Liver (tissue), 9 donors: ENCODE results near the gene PHC2. TPM values are rescaled to one million over a fixed set of nuclear protein-coding genes. Genes with fewer than 3 reads are reported as not detected.

ENCODE experiments used
- DNase-seq: peaks from one replicate; pipeline ENCODE4 v3.0.0-alpha.2; 2017; ENCODE audit warnings: low spot score
- H3K27ac ChIP-seq, 2 donors: one replicate each; pipeline ENCODE4 v1.7.0; 2013; ENCODE audit warnings: inconsistent platforms in 2 of 2, low read length in 2 of 2, control low read depth in 1 of 2, low read depth in 1 of 2, mild to moderate bottlenecking in 1 of 2
- H3K27me3 ChIP-seq, 4 donors: one replicate each; pipeline versions ENCODE4 v1.6.1 to v1.7.0; 2013; ENCODE audit warnings: low read length in 3 of 4, inconsistent platforms in 1 of 4, mild to moderate bottlenecking in 1 of 4, moderate library complexity in 1 of 4; ENCODE audit not compliant: control insufficient read depth in 4 of 4, insufficient read depth in 4 of 4
- H3K36me3 ChIP-seq, 4 donors: one replicate each; pipeline versions ENCODE4 v1.6.1 to v1.7.0; 2013; ENCODE audit warnings: low read length in 3 of 4, mild to moderate bottlenecking in 3 of 4, low read depth in 1 of 4, moderate library complexity in 1 of 4; ENCODE audit not compliant: control insufficient read depth in 4 of 4, insufficient read depth in 3 of 4
- H3K4me1 ChIP-seq, 4 donors: one replicate each; pipeline versions ENCODE4 v1.6.1 to v1.7.0; 2013; ENCODE audit warnings: low read length in 3 of 4, mild to moderate bottlenecking in 3 of 4, moderate library complexity in 1 of 4; ENCODE audit not compliant: control insufficient read depth in 4 of 4, insufficient read depth in 4 of 4
- H3K4me3 ChIP-seq, 3 donors: one replicate each; pipeline versions ENCODE4 v1.6.1 to v1.7.0; 2013; ENCODE audit warnings: low read length in 3 of 3, control low read depth in 1 of 3, low read depth in 1 of 3, mild to moderate bottlenecking in 1 of 3
- H3K9ac ChIP-seq, 2 donors: one replicate each; pipeline ENCODE4 v1.7.0; 2013; ENCODE audit warnings: low read length in 2 of 2, mild to moderate bottlenecking in 2 of 2, moderate library complexity in 2 of 2, control low read depth in 1 of 2, low read depth in 1 of 2
- H3K9me3 ChIP-seq, 4 donors: one replicate each; pipeline versions ENCODE4 v1.6.1 to v1.7.0; 2013; ENCODE audit warnings: low read length in 3 of 4; ENCODE audit not compliant: control insufficient read depth in 4 of 4
- ATF3 ChIP-seq: IDR thresholded peaks from 2 replicates; pipeline ENCODE4 v1.6.1; 2016; ENCODE audit warnings: antibody characterized with exemption
- CTCF ChIP-seq: fragments of 150-350 bp; IDR thresholded peaks from 2 replicates; pipeline ENCODE4 v1.5.1; 2017; ENCODE audit warnings: improper control_type of control experiment, low read depth, low read length; ENCODE audit not compliant: missing input control
- FOXA1 ChIP-seq: IDR thresholded peaks from 2 replicates; pipeline ENCODE4 v1.6.1; 2016; ENCODE audit warnings: antibody characterized with exemption
- HNF4A ChIP-seq, 2 donors: conservative IDR thresholded peaks; 2 replicates each; pipeline ENCODE4 v1.6.1; 2016; ENCODE audit warnings: antibody characterized with exemption in 2 of 2, mild to moderate bottlenecking in 2 of 2
- JUND ChIP-seq, 2 donors: IDR thresholded peaks; 2 replicates each; pipeline ENCODE4 v1.6.1; 2016; ENCODE audit warnings: antibody characterized with exemption in 2 of 2
- MAX ChIP-seq: IDR thresholded peaks from 2 replicates; pipeline ENCODE4 v1.6.1; 2016; ENCODE audit warnings: antibody characterized with exemption
- NR2F2 ChIP-seq: IDR thresholded peaks from 2 replicates; pipeline ENCODE4 v1.6.1; 2016; ENCODE audit warnings: antibody characterized with exemption
- ZBTB33 ChIP-seq: IDR thresholded peaks from 2 replicates; pipeline ENCODE4 v1.6.1; 2016; ENCODE audit warnings: antibody characterized with exemption
- WGBS: extraction: QIAGEN DNeasy Blood & Tissue Kit; methylation state at CpG from one replicate; pipeline ENCODE4 v1.1.7; 2013; 5-methylcytosine and 5-hydroxymethylcytosine counted together
- polyA plus RNA-seq, 2 donors: library from polyadenylated mRNA; stranded (reverse) in 1 of 2; unstranded in 1 of 2; fragments of 200-250 nt in 1 of 2; fragments of >200 nt in 1 of 2; fragmentation: Nextera tagmentation in 1 of 2; extraction: Ambion mirVana in 1 of 2; gene quantifications; one replicate each; pipeline versions ENCODE4 v1.2.1 to v1.2.3, GENCODE V29; 2013 to 2015
- total RNA-seq, 2 donors: library from RNA; depleted of rRNA; stranded (reverse); fragments of >200 nt; gene quantifications; one replicate each; pipeline ENCODE4 v1.2.3, GENCODE V29; 2014
- donor health status: healthy.
- donor health status: healthy.
- donor health status: healthy.
- donor health status: healthy.
- donor health status: healthy.

Gene PHC2
- total and polyA plus RNA-seq, 4 donors: 19.1 to 67.8 (median 44.7) TPM

GRCh38 chr1:33316601-33317000 is 114.3 kb downstream of the PHC2 start (continued):
- TF ChIP-seq ZBTB33: no peak
- TF ChIP-seq NR2F2: no peak
- no peak for TF ChIP-seq FOXA1
- TF ChIP-seq CTCF: no peak

DNA sequence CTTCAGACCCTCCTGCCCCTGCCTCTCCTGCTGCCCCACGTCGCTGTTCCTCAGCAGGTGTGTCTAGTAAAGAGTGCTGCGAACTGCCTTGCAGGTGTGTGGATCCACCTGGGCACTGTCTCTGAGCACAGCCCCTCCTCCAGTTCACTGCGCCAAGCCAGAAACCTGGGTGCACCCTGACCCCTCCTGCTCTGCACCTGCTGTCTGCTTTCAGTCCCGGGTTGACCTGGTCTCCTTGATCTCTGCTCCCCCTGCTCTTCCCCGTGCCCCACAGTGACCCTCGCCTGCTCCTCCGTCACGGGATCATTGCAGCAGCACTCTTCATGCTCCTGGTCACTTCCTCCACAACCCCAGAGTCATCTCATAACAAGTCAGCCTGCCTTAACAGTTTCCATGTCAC is 116.5 kb downstream of the PHC2 start:
- no peaks in the 10 kb centered on the region for H3K4me1 ChIP-seq
- no peak for DNase-seq

More for the DNA sequence above, 116.5 kb downstream of the PHC2 start:
- no peaks in the 10 kb centered on the region for H3K27me3 ChIP-seq
- no peaks in the 10 kb centered on the region for H3K9me3 ChIP-seq
- no peak overlapping the region for H3K9ac ChIP-seq
- no peak overlapping the region for H3K27ac ChIP-seq
- 84% methylated on average over 9 of the region's 9 CpGs for WGBS
- H3K4me3 ChIP-seq: no peak overlapping the region
- H3K36me3 ChIP-seq: no peaks in the 10 kb centered on the region
- TF ChIP-seq JUND (IDR thresholded peaks at IDR 0.05) (no peak), ATF3 (no peak), CTCF (no peak), MAX (no peak), HNF4A (conservative IDR thresholded peaks at IDR 0.05) (no peak), ZBTB33 (no peak)
